Peyer's patch (tissue), 4 donors: ENCODE measurements around the gene RAB9A.
A peak's percentile ranks its signal among the peaks of the same experiment; 100 is the strongest.

ENCODE experiments used
- POLR2A ChIP-seq, 2 donors: fragments of 450-650 bp; IDR thresholded peaks; one replicate each; pipeline ENCODE4 v1.5.1; 2017; ENCODE audit warnings: antibody characterized with exemption in 2 of 2, mild to moderate bottlenecking in 2 of 2, moderate library complexity in 2 of 2
- TF ChIP-seq, protein P1 (sequence below), 6 experiments: fragments of 450-650 bp in 4 of 6; fragments of 200-600 bp in 2 of 6; sonication (generic) in 1 of 6; IDR thresholded peaks; one replicate each; pipeline ENCODE4 v1.5.1; 2017 to 2019; ENCODE audit warnings: antibody characterized with exemption in 6 of 6, mild to moderate bottlenecking in 3 of 6, moderate library complexity in 1 of 6

DNA sequence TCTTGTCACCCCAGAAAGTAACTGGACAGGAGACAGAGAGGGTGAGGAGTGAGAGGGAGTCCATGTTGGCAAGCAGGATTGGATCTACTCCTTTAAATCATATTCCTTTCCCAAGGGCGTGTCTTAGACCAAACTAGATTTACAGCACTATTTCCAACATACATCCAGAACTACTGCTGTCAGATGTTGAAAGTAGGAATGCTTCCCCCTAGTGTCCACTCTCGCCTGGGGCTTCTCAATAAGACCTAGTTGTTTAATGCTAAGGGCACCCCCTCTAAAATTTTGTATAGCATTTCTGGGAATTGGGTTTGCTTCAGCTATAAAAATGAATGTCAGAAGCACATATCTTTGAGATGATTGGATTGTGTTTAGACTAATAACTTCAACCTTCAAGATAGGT, 58.9 kb downstream of the RAB9A start:
- TF ChIP-seq, protein P1, sequence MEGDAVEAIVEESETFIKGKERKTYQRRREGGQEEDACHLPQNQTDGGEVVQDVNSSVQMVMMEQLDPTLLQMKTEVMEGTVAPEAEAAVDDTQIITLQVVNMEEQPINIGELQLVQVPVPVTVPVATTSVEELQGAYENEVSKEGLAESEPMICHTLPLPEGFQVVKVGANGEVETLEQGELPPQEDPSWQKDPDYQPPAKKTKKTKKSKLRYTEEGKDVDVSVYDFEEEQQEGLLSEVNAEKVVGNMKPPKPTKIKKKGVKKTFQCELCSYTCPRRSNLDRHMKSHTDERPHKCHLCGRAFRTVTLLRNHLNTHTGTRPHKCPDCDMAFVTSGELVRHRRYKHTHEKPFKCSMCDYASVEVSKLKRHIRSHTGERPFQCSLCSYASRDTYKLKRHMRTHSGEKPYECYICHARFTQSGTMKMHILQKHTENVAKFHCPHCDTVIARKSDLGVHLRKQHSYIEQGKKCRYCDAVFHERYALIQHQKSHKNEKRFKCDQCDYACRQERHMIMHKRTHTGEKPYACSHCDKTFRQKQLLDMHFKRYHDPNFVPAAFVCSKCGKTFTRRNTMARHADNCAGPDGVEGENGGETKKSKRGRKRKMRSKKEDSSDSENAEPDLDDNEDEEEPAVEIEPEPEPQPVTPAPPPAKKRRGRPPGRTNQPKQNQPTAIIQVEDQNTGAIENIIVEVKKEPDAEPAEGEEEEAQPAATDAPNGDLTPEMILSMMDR (IDR thresholded peaks at IDR 0.05), result peak in 4 of 6 experiments; percentile 36 to 51 (median 44)
- no peak for TF ChIP-seq POLR2A (IDR thresholded peaks at IDR 0.05)
